ENCODE results near the gene EQTN.

DNA sequence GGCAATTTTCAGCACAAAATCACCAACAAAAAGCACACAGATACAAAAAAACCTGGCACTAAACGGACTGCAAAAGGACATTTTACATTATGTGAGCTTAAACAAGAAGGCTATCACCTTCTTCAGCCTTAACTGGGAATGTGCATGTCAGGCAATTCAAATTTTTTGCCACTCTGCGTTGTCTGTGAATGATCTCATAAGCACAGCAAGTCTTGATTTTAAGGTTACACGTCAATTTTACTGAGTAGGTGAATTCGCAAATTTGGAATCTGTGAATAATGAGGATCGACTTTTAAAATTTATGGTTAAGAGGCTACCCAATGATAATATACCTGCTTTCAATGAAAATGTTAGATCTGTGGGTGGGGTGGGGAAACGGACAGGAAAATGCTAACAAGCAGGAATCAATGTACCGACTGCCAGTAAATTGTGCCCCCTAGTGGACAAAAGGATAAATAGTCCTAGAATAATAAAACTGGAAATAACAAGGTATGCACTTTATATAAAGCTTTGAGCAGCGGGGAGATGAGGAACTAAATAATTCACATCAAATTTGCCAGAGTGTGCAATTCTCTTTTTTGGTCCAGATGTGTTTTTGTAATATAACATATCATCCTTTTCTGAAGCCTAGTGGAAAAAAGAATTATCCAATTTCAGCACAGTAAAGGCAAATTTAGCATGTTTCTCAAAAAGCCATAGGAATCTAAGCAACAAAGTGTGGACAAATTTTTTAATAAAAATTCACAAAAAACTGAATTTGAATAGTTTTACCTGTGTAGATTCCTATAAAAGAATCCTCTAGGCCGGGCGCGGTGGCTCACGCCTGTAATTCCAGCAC is 20.5 kb downstream of the EQTN start:
- TF ChIP-seq, protein P1, sequence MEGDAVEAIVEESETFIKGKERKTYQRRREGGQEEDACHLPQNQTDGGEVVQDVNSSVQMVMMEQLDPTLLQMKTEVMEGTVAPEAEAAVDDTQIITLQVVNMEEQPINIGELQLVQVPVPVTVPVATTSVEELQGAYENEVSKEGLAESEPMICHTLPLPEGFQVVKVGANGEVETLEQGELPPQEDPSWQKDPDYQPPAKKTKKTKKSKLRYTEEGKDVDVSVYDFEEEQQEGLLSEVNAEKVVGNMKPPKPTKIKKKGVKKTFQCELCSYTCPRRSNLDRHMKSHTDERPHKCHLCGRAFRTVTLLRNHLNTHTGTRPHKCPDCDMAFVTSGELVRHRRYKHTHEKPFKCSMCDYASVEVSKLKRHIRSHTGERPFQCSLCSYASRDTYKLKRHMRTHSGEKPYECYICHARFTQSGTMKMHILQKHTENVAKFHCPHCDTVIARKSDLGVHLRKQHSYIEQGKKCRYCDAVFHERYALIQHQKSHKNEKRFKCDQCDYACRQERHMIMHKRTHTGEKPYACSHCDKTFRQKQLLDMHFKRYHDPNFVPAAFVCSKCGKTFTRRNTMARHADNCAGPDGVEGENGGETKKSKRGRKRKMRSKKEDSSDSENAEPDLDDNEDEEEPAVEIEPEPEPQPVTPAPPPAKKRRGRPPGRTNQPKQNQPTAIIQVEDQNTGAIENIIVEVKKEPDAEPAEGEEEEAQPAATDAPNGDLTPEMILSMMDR (IDR thresholded peaks at IDR 0.05) = peak; percentile 89
- no peak for TF ChIP-seq EZH2 (IDR thresholded peaks at IDR 0.05; ENCODE audit: borderline replicate concordance, insufficient read depth, low read depth, low read length, poor library complexity, severe bottlenecking)
